SK-N-SH (cell line): ENCODE results near the gene TAS2R42. TPM values are rescaled to one million over a fixed set of nuclear protein-coding genes. Genes with fewer than 3 reads are reported as not detected.

Source experiments
- CTCF ChIA-PET: fragments of 300-600, 350-600 bp; formaldehyde crosslinking; extraction: SDS; loops from one replicate; lab custom pipeline; 2021; lab: Yijun Ruan, JAX
- POLR2A ChIA-PET: fragments of 350-600 bp; sonication (Branson Sonifier 250); formaldehyde crosslinking; extraction: SDS; loops from one replicate; lab custom pipeline; 2020; ENCODE audit warnings: antibody characterized with exemption, inconsistent platforms; lab: Yijun Ruan, JAX
- DNase-seq: peaks from one replicate; pipeline ENCODE4 v3.0.0; 2012
- H2AFZ ChIP-seq: fragments of 200-600 bp; sonication (generic); 2 replicates; pipeline ENCODE4 v1.8.1; 2016; ENCODE audit warnings: antibody characterized with exemption, mild to moderate bottlenecking, low read depth
- H3F3A ChIP-seq: fragments of 200-600 bp; sonication (generic); replicated peaks from 2 replicates; pipeline ENCODE3; 2016; ENCODE audit warnings: antibody characterized with exemption, mild to moderate bottlenecking; ENCODE audit not compliant: insufficient read depth
- H3K27ac ChIP-seq, 2 experiments: fragments of 200-500 bp in 1 of 2; fragments of 200-600 bp in 1 of 2; sonication (Bioruptor generic) in 1 of 2; sonication (generic), shearing (Covaris generic) in 1 of 2; 2 replicates each; pipeline versions ENCODE4 v1.5.1 to v1.6.1; 2014 to 2016; ENCODE audit warnings: low read depth in 2 of 2, inconsistent platforms in 1 of 2, low read length in 1 of 2, mild to moderate bottlenecking in 1 of 2, mixed read lengths in 1 of 2
- H3K27me3 ChIP-seq: fragments of 200-600 bp; sonication (generic), shearing (Covaris generic); 2 replicates; pipeline ENCODE4 v1.6.1; 2016; ENCODE audit warnings: mixed run types; ENCODE audit not compliant: insufficient read depth
- H3K36me3 ChIP-seq, 2 experiments: fragments of 200-500 bp in 1 of 2; fragments of 200-600 bp in 1 of 2; sonication (Bioruptor generic) in 1 of 2; sonication (generic) in 1 of 2; replicated peaks in 1 of 2; 2 replicates each; pipeline versions ENCODE3 to v1.5.1; 2014 to 2016; ENCODE audit warnings: low read length in 1 of 2, mild to moderate bottlenecking in 1 of 2; ENCODE audit not compliant: insufficient read depth in 2 of 2, control insufficient read depth in 1 of 2
- H3K4me1 ChIP-seq, 2 experiments: fragments of 200-500 bp in 1 of 2; fragments of 200-600 bp in 1 of 2; sonication (Bioruptor generic) in 1 of 2; sonication (generic), shearing (Covaris generic) in 1 of 2; 2 replicates each; pipeline versions ENCODE4 v1.5.1 to v1.6.1; 2014 to 2016; ENCODE audit warnings: low read depth in 1 of 2, low read length in 1 of 2, mixed run types in 1 of 2; ENCODE audit not compliant: insufficient read depth in 2 of 2, control insufficient read depth in 1 of 2
- H3K4me2 ChIP-seq: fragments of 200-600 bp; sonication (generic), shearing (Covaris generic); 2 replicates; pipeline ENCODE4 v1.6.1; 2017; ENCODE audit warnings: mixed run types
- H3K4me3 ChIP-seq, 2 experiments: fragments of 200-500 bp in 1 of 2; fragments of 200-600 bp in 1 of 2; sonication (Bioruptor generic) in 1 of 2; sonication (generic), shearing (Covaris generic) in 1 of 2; 2 replicates each; pipeline versions ENCODE4 v1.5.1 to v1.8.1; 2014 to 2016; ENCODE audit warnings: low read depth in 2 of 2, inconsistent platforms in 1 of 2, low read length in 1 of 2, mild to moderate bottlenecking in 1 of 2, mixed read lengths in 1 of 2, moderate library complexity in 1 of 2
- H3K79me2 ChIP-seq: fragments of 200-600 bp; sonication (generic); 2 replicates; pipeline ENCODE4 v1.8.1; 2017; ENCODE audit warnings: mild to moderate bottlenecking; ENCODE audit not compliant: insufficient read depth
- H3K9ac ChIP-seq: fragments of 200-600 bp; sonication (generic); 2 replicates; pipeline ENCODE4 v1.6.1; 2017; ENCODE audit warnings: mixed run types
- H3K9me2 ChIP-seq: fragments of 200-600 bp; sonication (generic); 2 replicates; pipeline ENCODE4 v1.6.1; 2017; ENCODE audit warnings: mixed run types
- H3K9me3 ChIP-seq: fragments of 200-600 bp; sonication (generic); 2 replicates; pipeline ENCODE4 v1.6.1; 2017; ENCODE audit warnings: mixed run types, mild to moderate bottlenecking, moderate library complexity
- H4K20me1 ChIP-seq: fragments of 200-600 bp; sonication (generic); 2 replicates; pipeline ENCODE4 v1.6.1; 2017; ENCODE audit warnings: mild to moderate bottlenecking, mixed run types; ENCODE audit not compliant: insufficient read depth
- CHD2 ChIP-seq: fragments of 150-350 bp; IDR thresholded peaks from 2 replicates; pipeline ENCODE4 v1.6.1; 2018; ENCODE audit warnings: low read length; ENCODE audit not compliant: partially characterized antibody
- EP300 ChIP-seq, 2 experiments: IDR thresholded peaks; 2 replicates each; pipeline versions ENCODE4 v1.4.0 to v1.6.1; 2012; ENCODE audit warnings: borderline replicate concordance in 1 of 2, low read depth in 1 of 2, low read length in 1 of 2
- FOSL2 ChIP-seq: IDR thresholded peaks from 2 replicates; pipeline ENCODE4 v1.4.0; 2012; ENCODE audit warnings: low read depth, mild to moderate bottlenecking, moderate library complexity, borderline replicate concordance
- FOXM1 ChIP-seq: IDR thresholded peaks from 2 replicates; pipeline ENCODE4 v1.4.0; 2012; ENCODE audit warnings: low read depth, mild to moderate bottlenecking
- GATA2 ChIP-seq: sonication (generic); formaldehyde crosslinking; IDR thresholded peaks from 2 replicates; pipeline ENCODE4 v1.5.0; 2020; ENCODE audit warnings: mild to moderate bottlenecking, missing genetic modification reagents
- JUND ChIP-seq: IDR thresholded peaks from 2 replicates; pipeline ENCODE4 v1.4.0; 2012
- MEF2A ChIP-seq: IDR thresholded peaks from 2 replicates; pipeline ENCODE4 v1.4.0; 2012; ENCODE audit warnings: low read depth, borderline replicate concordance
- MXI1 ChIP-seq: IDR thresholded peaks from 2 replicates; pipeline ENCODE4 v1.6.1; 2012; ENCODE audit warnings: mild to moderate bottlenecking, low read depth, low read length, improper control_type of control experiment
- NFIC ChIP-seq: IDR thresholded peaks from 2 replicates; pipeline ENCODE4 v1.4.0; 2012; ENCODE audit warnings: borderline replicate concordance
- RAD21 ChIP-seq: IDR thresholded peaks from 2 replicates; pipeline ENCODE4 v1.6.1; 2012; ENCODE audit warnings: mild to moderate bottlenecking, low read length
- RCOR1 ChIP-seq: fragments of 150-350 bp; IDR thresholded peaks from 2 replicates; pipeline ENCODE4 v1.6.1; 2017; ENCODE audit warnings: antibody characterized with exemption, low read length
- RFX5 ChIP-seq: IDR thresholded peaks from 2 replicates; pipeline ENCODE4 v1.6.1; 2012; ENCODE audit warnings: mild to moderate bottlenecking, improper control_type of control experiment, low read length
- SIN3A ChIP-seq: IDR thresholded peaks from 2 replicates; pipeline ENCODE4 v1.6.1; 2012; ENCODE audit warnings: low read depth, mild to moderate bottlenecking, low read length, moderate library complexity, borderline replicate concordance
- TAF1 ChIP-seq: IDR thresholded peaks from 2 replicates; pipeline ENCODE4 v1.6.1; 2012; ENCODE audit warnings: low read depth, mild to moderate bottlenecking, low read length, moderate library complexity, borderline replicate concordance
- TCF12 ChIP-seq: IDR thresholded peaks from 2 replicates; pipeline ENCODE4 v1.4.0; 2012
- TEAD4 ChIP-seq: IDR thresholded peaks from 2 replicates; pipeline ENCODE4 v1.4.0; 2012; ENCODE audit warnings: mild to moderate bottlenecking, borderline replicate concordance; ENCODE audit not compliant: insufficient read depth
- WGBS: methylation state at CpG from one replicate; pipeline ENCODE4 v1.1.6; 2017; ENCODE audit warnings: low lambda C conversion rate; 5-methylcytosine and 5-hydroxymethylcytosine counted together
- polyA plus RNA-seq, 3 experiments: library from polyadenylated mRNA; depleted of rRNA; stranded (reverse); fragments of >200 nt; gene quantifications; 2 replicates each; pipeline ENCODE4 v1.2.3, GENCODE V29; 2012
- TF ChIP-seq, protein P1 (sequence below): IDR thresholded peaks from 2 replicates; pipeline ENCODE4 v1.4.0; 2012; ENCODE audit warnings: low read depth, borderline replicate concordance
- TF ChIP-seq, protein P2 (sequence below): fragments of 200-600 bp; sonication (generic); IDR thresholded peaks from 2 replicates; pipeline ENCODE4 v1.6.1; 2017; ENCODE audit warnings: antibody characterized with exemption, mild to moderate bottlenecking, moderate library complexity

TAS2R42 gene
- polyA plus RNA-seq, 1 of the 3 experiments (the other 2 are of a cell fraction): not detected

DNA sequence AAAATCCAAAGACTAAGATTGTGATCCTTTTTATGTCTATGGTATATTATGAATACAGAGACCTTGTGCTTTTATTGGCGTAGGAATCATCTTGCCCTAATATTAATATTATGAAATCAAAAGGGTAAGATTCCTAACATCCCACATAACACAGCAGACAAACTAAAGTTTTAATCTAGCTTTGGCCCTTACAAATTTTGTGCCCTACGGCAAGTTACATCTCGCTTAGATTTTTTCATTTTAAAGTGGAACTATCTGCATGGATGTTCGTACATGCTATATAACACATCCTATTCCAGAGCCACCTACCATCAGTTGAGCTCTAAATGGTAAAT is 16.0 kb downstream of the TAS2R42 start:
- no peak for DNase-seq
- 2% methylated on average over 4 of the region's 4 CpGs for WGBS
- H4K20me1 ChIP-seq: peaks cover 25% of the 10 kb centered on the region; the same call in 1 of the 2 replicates
- no peaks in the 10 kb centered on the region for H3K27me3 ChIP-seq
- CTCF ChIA-PET: interaction anchor here (1.0 kb wide), 1 partner anchor 432 kb away, joined by 3 read pairs; no protein-coding TSS in a partner anchor
- H3K27ac ChIP-seq: peak overlapping the region; percentile 76 to 98
- peak overlapping the region; percentile 67 to 94 for H3K4me3 ChIP-seq
- no peaks in the 10 kb centered on the region for H3K9me3 ChIP-seq
- peak overlapping the region; percentile 73 for H3K9ac ChIP-seq
- H3K4me2 ChIP-seq: peak overlapping the region; percentile 79
- TF ChIP-seq MEF2A: no peak
- TF ChIP-seq MXI1: peak; percentile 39; the same call in 1 of the 2 replicates
- TF ChIP-seq, all 33 proteins: peak for 1
- H3K4me1 ChIP-seq: peaks cover 17 to 29% of the 10 kb centered on the region in 2 experiments; a peak in 3 of 4 replicates
- POLR2A ChIA-PET: interaction anchor here (0.6 to 1.9 kb wide), 6 partner anchors 8 to 557 kb away, joined by 3 to 7 read pairs (median 4); no protein-coding TSS in a partner anchor
- peaks cover 19 to 28% of the 10 kb centered on the region in 2 experiments for H3K36me3 ChIP-seq
- peaks cover 94% of the 10 kb centered on the region for H3K79me2 ChIP-seq
- H3F3A ChIP-seq: peaks cover 3% of the 10 kb centered on the region
- no peaks in the 10 kb centered on the region for H3K9me2 ChIP-seq
- peak overlapping the region; percentile 64; the same call in 1 of the 2 replicates for H2AFZ ChIP-seq

DNA sequence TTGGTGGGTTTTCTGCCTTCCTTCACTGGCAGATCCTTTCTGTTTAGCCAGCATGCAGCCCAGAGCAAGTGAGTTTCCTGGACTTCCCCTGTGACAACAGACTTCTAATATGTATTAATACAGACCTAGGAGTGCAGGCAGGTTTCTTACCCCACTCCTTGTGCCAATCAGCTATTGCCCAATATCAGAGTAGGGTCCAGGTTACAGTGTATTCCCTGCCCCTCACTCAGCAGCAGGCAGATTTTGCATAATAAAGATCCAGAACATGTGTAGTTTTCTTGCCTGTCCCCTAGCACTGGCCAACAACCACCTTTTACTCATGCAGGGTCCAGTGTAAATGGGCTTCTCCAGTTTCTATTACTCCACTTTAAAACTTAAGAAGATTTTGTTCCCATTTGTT is 20.4 kb downstream of the TAS2R42 start:
- ChIA-PET CTCF (no interaction called here), POLR2A (no interaction called here)
- H3K79me2 ChIP-seq: peaks cover 98% of the 10 kb centered on the region
- H4K20me1 ChIP-seq: peaks cover 43% of the 10 kb centered on the region
- H3K4me3 ChIP-seq: no peak overlapping the region
- H2AFZ ChIP-seq: no peak overlapping the region
- H3K9me2 ChIP-seq: no peaks in the 10 kb centered on the region
- no peaks in the 10 kb centered on the region for H3K27me3 ChIP-seq
- no peak overlapping the region for H3K4me2 ChIP-seq
- H3K4me1 ChIP-seq: peaks cover 13 to 27% of the 10 kb centered on the region in 2 experiments; a peak in 3 of 4 replicates
- DNase-seq: no peak
- H3K27ac ChIP-seq: no peak overlapping the region; a peak in 1 of 4 replicates
- H3K9me3 ChIP-seq: no peaks in the 10 kb centered on the region
- H3K9ac ChIP-seq: no peak overlapping the region
- no peak for TF ChIP-seq MEF2A
- no peak for TF ChIP-seq RCOR1
- TF ChIP-seq JUND: no peak
- TF ChIP-seq EP300 (IDR thresholded peaks at IDR 0.05; ENCODE audit: borderline replicate concordance in 1 of 2, low read depth in 1 of 2, low read length in 1 of 2): no peak
- TF ChIP-seq, protein P1, sequence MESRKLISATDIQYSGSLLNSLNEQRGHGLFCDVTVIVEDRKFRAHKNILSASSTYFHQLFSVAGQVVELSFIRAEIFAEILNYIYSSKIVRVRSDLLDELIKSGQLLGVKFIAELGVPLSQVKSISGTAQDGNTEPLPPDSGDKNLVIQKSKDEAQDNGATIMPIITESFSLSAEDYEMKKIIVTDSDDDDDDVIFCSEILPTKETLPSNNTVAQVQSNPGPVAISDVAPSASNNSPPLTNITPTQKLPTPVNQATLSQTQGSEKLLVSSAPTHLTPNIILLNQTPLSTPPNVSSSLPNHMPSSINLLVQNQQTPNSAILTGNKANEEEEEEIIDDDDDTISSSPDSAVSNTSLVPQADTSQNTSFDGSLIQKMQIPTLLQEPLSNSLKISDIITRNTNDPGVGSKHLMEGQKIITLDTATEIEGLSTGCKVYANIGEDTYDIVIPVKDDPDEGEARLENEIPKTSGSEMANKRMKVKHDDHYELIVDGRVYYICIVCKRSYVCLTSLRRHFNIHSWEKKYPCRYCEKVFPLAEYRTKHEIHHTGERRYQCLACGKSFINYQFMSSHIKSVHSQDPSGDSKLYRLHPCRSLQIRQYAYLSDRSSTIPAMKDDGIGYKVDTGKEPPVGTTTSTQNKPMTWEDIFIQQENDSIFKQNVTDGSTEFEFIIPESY: no peak
- TF ChIP-seq NFIC: no peak
- TF ChIP-seq TCF12: no peak
- no peak for TF ChIP-seq TAF1
- no peak for TF ChIP-seq CHD2
- no peak for TF ChIP-seq RFX5
- TF ChIP-seq, protein P2, sequence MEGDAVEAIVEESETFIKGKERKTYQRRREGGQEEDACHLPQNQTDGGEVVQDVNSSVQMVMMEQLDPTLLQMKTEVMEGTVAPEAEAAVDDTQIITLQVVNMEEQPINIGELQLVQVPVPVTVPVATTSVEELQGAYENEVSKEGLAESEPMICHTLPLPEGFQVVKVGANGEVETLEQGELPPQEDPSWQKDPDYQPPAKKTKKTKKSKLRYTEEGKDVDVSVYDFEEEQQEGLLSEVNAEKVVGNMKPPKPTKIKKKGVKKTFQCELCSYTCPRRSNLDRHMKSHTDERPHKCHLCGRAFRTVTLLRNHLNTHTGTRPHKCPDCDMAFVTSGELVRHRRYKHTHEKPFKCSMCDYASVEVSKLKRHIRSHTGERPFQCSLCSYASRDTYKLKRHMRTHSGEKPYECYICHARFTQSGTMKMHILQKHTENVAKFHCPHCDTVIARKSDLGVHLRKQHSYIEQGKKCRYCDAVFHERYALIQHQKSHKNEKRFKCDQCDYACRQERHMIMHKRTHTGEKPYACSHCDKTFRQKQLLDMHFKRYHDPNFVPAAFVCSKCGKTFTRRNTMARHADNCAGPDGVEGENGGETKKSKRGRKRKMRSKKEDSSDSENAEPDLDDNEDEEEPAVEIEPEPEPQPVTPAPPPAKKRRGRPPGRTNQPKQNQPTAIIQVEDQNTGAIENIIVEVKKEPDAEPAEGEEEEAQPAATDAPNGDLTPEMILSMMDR: no peak
- TF ChIP-seq SIN3A: no peak
- no peak for TF ChIP-seq GATA2 (CRISPR knock-in tag)
- no peak for TF ChIP-seq MXI1
- no peak for TF ChIP-seq FOSL2
- no peak for TF ChIP-seq FOXM1
- TF ChIP-seq TEAD4: no peak
- no peak for TF ChIP-seq RAD21
- H3F3A ChIP-seq: peaks cover 3% of the 10 kb centered on the region
- H3K36me3 ChIP-seq: peaks cover 25 to 46% of the 10 kb centered on the region in 2 experiments
